ENCODE measurements around the gene PRR11.
A peak's percentile ranks its signal among the peaks of the same experiment; 100 is the strongest.
"Not testable (repeated sequence)": the region's sequence is repeated elsewhere in the genome, so short reads cannot be mapped to it uniquely, and the experiment has no call there.

The PRR11 gene

DNA sequence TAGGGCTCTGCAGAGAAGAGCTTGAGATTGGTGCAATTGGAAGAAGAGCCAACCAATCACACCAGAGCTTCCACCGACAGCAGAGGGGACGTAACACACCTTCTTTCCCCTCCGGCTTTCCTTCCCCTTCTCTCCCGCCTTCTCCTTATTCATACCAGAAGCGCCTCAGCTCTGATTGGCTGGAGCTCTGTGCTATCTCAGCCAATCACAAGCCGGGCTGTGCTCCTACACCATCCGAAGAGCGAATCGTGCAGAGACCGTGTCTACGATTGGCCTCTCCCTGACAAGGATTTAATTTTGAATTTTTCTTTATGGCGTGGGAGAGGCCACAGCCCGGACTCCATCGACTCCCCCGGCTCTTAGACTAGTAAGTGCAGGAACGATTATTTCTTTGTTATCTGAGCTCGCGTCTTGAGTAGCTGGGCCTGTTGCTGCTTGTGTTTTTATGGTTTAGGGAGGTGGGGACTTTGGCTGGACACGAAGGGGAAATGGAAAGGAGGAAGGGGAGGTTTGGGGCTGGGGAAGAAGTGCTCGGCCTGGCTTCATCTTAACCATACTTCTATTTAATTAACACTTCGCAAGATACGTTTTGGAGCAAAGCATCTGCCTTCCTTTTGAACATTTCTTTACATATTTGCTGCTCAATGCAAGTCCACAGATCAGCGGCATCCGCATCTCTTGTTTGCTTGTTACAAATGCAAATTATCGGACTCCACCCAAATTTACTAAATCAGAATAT lies at the start of gene PRR11:
PRR11 (plus strand) TSS at position 308 of the 739 bp plus-strand sequence. CDS start 14,007 bp downstream, outside the sequence.
- peak; percentile 100 for DNase-seq

DNA sequence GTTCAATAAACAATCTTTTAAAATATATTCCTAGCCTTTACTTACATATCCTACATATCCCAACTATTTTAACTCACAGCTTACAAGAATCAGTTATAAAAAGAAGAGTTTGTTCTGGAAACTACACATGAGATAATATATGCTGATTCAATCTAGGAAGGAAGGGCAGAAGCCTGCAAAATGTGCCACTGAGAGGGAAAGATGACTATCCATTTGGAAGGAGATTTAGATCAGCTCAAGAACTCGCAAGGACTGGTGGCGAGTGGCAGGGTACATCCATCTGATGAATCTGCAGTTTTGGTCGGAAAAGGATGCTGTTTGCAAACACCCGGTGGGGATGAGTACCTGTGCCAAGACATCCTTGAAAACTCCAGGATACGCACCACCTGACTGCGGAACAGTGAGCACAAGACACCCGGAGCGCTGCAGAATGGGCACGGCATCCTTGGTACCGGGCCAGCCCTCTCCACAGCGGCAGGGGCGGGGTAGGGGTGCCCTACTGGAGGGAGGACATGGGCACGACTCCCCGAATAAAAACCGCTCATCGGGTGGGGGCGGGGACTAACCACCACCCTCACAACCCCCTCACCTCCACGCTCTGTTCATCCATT lies 49.6 kb upstream of the PRR11 start:
- peak; percentile 66 for DNase-seq

DNA sequence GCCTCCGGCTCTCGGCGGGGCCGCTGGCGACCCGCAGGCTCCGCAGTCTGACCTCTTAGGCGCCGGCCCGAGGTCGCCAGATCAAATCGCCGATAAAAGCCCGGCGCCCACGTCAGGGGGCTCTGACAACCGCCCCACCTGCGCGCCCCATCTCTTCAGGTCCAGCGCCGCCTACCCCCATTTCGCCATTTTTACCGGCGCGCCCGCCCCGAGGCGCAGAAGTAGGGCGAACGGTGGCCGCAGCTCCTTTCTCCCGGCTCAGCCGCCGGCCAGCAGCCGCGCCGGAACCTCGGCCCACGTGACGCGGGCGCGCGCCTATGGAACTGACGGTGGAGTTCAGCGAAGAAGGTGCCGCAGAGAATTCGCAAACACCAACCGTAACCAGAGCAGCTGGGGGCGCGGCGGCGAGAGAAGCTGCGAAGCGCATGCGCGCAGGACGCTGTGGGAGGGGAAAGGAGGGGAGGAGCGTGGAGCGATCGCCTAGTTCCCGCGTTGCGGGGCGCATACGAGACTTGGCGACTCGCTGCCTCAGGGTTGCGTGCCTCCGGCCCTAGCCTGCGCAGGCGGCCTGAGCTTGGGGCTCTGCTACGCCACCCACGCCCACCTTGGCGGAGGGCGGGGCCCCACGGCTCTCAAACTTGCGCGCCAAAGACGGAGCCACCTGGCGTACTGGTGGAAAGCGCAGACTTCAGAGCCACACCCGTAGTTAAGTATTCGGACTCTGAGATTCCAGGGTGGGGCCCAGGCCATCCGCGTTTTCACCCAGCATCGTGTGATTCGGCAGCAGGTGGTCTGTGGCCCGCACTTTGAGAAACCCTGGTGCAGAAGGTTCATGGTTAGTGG lies 48.9 kb upstream of the PRR11 start, which contains the start of gene TRIM37:
TRIM37 (minus strand) TSS at position 418 of the 843 bp plus-strand sequence. CDS start 419 bp downstream, outside the sequence.
- DNase-seq = peak; percentile 98

DNA sequence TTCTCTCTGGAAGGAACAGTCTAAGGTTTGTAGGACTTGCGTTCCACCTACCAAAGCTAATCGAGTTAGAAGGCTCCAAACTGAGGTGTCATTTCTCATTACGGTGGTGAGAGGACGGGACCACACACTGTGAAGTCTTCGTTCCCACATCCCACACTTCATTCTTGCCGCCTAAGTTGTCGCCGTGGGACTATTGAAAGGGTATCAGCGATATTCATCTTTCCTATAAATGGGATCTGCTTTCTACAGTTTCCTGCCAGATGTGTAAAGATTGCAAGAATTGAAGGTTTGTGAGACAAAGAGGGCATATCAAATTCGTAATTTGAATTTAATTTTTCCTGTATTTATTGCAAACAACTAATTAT lies 48.3 kb upstream of the PRR11 start:
- DNase-seq = peak; percentile 71

DNA sequence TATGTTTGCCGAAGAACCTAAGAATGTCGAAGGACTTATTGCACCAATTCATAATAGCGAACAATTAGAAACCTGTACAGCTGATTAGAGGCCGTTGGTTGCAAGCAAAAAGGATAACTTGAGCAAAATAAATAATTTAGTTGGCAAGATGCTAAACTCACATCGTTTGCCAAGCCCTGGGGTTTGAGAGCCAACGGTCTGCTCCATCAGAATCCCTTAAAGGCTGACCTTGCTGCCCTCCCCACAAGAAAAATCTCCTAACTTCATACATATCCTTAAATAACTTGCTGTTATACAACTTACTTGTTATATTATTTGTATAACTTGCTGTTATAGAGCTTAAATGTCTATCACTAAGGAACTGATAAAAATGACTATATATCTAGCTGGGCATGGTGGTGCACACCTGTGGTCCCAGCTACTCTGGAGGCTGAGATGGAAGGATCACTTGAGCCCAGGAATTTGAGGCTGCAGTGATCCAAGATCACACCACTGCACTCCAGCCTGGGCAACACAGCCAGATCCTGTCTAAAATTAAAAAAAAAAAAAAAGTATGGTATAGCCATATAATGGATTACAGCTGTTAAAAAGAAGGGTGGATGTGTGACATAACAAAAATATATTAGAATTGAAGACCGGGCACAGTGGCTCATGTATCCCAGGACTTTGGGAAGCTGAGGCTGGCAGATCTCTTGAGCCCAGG lies 47.0 kb upstream of the PRR11 start:
- peak; percentile 5 for DNase-seq

DNA sequence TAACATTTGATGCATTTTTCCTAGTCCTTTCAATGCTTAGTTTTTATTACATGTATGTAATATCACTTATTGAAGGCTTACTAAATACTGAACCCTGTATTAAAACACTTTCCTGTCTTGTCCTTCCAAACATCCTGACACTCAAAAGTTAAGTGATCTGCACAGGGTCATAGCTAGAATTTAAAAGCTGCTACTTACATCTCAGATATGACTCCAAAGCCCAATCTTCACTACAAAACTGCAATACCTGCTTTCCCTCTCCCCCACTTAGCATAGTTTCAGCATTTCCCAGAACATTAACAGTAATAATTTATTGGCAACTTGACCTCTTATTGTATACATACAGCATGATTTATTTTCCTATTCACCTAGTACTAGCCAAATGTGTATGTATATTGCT lies 44.6 kb upstream of the PRR11 start:
- no peak for DNase-seq

DNA sequence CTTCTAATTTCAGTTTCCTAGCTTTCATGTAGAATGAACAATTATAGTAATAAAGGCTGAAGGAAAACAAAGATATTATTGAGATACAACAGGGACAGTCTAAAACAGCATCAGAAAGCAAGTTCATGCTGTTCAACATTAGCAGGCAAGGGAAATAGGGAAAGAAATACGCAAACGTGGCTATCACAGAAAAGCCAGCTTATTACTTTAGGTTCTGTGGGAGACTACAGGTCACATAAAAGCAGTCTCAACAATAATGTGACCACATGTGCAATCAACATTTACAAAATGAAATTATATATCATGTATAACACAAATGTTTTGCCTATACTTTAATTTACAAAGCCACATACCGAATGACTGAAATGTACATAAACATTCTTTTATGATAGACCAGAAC lies 44.0 kb upstream of the PRR11 start:
- no peak for DNase-seq

DNA sequence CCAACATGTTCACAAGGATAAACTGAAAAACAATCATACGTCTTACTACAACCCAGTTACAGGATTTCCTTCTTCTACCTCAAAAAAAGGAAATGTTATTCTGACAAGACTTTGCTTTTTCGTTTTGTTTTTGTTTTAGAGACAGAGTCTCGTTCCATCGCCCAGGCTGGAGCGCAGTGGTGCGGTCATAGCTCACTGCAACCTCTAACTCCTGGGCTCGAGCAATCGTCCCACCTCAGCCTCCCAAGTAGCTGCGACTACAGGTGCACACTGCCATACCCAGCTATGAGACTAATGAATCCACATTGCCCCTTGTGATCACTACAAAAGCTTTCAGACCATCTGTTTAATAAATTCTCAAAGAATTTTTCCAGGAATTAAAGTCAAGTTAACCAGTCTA lies 40.1 kb upstream of the PRR11 start:
- no peak for DNase-seq

DNA sequence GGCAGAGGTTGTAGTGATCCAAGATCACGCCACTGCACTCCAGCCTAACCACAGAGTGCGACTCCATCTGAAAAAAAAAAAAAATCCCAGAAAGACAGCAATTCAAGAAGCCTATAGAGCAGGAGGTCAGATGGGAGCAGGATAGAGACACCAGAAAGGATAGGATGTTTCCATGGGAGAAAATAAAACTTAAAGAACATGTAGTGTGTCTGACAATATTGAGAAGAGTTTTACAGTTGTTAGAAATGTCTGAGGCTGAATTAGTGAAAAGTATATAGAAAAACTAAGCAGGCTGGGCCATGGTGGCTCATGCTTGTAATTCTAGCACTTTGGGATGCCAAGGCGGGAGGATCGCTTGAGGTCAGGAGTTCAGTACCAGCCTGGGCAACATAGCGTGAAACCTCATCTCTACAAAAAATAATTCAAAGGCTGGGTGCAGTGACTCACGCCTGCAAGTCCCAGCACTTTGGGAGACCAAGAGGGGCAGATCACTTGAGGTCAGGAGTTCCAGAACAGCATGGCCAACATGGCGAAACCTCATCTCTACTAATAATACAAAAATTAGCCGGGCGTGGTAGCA lies 33.6 kb upstream of the PRR11 start:
- DNase-seq = no peak

DNA sequence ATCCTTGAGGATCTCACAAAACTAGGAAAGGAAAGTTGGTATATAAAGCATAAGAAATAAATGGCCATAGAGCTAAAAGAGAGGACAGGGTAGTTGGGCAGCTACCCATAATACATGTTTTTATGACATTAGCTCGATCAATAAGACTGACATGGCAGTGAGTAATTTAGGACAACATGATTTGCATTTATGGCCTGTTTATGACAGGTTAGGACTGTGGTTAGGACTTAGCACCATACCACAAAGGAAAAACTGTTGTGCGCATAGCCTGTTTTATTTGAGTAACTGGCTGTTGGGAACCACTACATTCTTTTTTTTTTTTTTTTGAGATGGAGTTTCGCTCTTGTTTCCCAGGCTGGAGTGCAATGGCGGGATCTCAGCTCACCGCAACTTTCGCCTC lies 30.9 kb upstream of the PRR11 start:
- DNase-seq = no peak

DNA sequence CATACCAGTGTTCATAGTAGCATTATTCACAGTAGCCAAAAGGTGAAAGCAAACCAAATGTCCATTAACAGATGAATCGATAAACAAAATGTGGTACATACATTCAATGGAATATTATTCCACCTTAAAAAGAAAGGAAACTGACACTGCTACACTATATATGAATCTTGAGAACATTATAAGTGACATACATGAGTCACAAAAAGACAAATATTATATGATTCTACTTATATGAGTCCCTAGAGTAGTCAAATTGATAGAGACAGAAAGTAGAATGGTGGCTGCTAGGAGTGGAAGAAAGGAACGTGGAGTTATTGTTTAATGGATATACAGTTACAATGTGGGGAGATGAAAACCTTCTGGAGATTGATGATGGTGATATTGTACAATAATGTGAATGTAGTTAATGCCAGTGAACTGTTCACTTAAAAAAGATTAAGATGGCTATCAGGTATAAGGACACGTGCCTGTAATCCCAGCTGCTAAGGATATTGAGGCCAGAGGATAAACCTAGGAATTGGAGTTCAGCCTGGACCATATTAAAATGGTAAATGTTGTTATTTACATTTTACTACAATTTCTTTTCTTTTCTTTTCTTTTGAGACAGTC lies 28.6 kb upstream of the PRR11 start:
- no peak for DNase-seq

DNA sequence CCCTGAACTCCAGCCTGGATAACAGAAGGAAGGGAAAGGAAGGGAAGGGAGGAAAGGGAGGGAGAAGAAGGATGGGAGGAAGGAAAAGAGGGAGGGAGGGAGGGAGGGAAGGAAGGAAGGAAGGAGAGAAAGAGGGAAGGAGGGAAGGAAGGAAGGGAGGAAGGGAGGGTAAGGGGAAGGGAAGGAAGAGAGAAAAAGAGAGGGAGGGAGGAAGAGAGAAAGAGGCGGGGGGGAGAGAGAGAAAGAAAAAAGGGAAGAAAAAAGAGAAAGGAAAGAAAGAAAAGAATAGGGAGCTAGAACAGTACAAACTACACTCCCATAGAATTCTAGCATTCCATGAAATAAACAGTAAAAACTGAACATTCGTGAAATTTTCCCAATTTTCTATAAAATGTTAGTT lies 25.7 kb upstream of the PRR11 start:
- no peak for DNase-seq

DNA sequence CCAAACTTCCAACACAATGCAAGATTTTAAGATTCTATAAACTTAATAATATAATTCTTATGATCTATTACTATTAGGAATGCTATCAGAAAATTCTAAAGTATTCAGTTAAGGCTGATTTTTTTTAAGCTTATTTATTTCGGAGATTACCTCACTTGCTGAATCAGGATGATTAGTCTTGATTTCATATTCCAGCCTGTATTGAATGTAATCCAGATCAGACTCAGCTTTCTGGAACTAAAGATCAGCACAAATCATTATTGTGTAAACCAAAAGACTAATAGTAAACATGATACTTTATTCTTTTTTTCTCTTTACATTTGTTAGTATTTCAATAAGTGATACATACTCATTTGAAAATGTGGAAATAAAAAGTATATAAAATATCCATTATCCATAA lies 24.4 kb upstream of the PRR11 start:
- DNase-seq = no peak

DNA sequence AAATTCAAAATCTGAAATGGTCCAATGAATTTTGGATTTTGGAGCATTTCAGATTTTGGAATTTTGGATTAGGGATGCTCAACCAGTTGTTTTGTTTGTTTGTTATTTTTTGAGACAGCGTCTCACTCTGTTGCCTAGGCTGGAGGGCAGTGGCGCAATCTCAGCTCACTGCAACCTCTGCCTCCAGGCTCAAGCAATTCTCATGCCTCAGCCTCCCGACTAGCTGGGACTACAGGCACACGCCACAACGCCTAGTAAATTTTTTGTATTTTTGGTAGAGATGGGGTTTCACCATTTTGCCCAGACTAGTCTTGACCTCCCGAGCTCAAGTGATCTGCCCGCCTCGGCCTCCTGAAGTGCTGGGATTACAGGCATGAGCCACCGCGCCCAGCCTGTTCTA lies 17.2 kb upstream of the PRR11 start:
- DNase-seq = not testable (repeated sequence)

DNA sequence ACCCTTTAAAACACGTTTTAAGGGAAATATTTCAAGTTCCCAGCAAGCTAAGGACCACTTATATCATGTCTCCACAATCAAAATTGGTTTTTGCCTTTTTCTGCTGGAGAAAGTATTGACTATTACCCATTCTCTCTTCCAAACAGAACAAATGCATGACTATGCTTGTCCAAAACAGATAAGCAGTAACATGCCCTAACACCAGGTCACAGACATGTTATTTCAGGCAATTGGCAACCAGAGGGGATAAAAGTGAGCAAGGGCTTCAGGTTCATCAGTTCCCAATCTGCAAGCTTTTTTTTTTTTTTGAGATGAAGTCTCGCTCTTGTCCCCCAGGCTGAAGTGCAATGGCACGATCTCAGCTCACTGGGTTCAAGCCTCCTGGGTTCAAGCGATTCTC lies 15.6 kb upstream of the PRR11 start:
- DNase-seq = no peak

DNA sequence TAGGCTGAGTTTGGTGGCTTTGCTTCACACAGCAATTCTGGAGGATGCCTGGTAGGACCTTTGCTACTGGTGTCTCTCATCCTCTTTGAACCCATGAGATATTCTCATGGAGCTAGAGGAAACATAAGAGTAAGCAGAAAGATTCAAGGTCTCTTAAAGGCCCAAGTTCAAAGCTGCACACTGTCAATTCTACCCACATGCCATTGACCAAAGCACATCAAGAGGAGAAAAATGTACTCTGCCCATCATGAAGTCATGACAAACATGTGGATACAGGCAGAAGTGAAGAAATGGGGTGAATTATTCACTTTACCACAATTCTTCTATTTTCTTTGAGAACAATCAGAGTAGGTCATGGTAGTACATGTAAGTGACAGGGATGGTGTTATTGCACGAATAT lies 13.7 kb upstream of the PRR11 start:
- no peak for DNase-seq

DNA sequence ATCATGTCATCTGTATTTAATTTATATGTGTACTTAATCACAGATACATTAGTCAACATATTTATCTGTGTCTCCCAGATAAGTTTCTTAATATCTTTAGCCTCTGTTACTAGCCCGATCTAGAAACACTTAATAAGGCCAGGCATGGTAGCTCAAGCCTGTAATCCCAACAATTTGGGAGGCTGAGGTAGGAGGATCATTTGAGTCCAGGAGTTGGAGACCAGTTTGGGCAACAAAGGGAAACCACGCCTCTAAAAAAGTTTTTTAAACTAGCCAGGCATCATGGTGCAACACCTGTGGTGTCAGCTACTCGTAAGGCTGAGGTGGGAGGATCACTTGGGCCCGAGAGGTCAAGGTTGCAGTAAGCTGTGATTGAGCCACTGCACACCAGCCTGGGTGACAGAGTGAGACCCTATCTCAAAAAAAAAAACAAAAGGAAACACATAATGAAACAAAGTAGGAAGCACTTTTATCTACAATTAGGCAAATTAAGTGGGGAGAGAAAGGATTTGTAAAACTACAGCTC lies 9.9 kb upstream of the PRR11 start:
- no peak for DNase-seq

DNA sequence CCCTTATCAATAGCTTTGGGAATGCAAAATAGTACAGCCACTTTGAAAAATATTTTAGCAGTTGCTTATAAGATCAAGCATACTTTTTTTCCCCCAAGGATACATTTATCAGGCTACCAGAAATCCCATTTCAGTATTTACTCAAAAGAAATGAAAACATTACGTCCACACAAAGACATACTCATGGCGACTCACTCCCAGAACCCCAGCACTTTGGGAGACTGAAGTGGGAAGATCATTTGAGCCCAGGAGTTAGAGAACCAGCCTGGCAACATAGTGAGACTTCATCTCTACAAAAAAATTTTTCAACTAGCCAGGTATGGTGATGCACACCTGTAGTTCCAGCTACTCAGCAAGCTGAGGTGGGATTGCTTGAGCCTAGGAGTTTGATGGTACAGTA lies 6.5 kb upstream of the PRR11 start:
- no peak for DNase-seq

DNA sequence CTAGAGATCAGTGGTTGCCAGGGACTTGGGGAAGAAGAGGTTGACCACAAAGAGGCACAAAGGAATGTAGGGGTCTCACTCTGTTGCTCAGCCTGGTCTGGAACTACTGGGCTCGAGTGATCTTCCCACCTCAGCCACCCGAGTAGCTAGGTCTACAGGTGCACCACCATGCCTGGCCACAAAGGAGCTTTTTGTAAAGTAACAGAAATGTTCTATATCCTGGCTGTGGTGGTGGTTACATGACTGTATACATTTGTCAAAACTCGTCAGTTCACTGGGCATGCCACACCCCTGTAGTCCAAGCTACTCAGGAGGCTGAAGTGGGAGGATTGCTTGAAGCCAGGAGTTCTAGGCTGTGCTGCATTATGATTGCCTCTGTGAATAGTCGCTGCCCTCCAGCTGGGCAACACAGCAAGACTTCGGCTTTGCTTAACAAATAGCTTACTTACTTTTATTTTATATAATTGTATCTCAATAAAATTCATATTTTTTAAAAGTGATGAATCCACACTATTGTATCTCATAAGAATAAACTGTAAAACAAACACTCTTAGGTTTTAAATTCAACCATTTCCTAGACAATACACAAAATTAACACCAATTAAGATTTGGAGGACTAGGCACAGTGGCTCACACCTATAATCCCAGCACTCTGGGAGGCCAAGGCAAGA lies 5.6 kb upstream of the PRR11 start:
- DNase-seq = no peak

DNA sequence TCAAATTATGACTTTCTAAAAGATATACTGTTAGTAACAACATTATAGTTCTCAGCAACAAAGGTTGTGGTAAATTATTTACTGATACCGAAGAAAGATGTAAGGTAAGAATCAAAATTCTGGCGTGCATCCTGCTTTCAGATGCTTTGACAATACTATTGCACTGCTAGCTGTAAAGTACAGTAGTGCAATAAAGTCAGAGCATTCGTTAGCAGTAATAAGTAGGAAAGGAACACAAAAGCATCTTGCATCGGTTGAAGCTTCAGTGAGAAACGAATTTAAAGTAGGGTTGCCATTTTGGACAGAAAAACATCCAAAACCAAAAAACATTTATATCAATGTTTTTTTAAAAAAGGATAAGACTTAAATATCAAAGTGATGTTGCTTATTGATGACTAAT lies 4.5 kb upstream of the PRR11 start:
- DNase-seq = no peak

DNA sequence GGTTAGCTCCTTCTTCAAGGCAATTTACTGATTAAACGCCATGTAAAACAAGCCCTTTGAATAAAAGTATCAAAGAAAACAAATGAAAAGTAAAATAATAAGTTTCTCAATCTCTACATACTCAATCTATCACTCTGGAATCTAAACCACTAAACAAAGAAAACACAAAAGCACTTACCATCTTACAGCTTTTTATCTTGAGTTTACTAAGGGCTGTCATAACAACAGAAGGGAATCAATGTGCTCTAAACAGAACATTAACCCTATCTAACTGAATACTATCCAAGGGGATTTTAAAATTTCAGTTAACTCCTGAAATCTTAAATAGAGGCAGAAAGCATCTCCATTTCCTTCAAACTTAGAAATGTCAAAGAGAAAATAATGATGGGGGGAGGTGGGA lies 4.0 kb upstream of the PRR11 start:
- DNase-seq = no peak

DNA sequence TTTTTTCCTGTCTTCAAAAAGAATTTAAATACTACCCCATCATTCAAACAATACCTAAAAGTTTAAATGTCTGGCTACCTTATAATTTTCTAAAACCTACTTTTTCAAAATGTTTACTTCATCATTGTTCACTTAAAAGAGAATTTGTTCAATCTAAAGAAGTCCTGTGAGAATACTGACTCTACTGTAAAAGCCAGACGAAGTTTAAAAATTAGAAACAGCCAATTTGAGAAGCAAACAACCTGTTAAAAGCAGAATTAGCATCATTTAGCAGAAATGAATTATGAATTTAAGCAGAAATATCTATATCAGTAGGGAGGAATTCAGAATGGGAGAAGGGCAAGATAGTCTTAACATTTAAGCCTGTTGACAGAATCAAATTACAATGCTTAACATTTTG lies 2.6 kb upstream of the PRR11 start:
- DNase-seq = no peak

Measured in DMS53 (cell line).